Thyroid gland (tissue), 4 donors: ENCODE measurements around the gene ACTN2. TPM values are rescaled to one million over a fixed set of nuclear protein-coding genes. Genes with fewer than 3 reads are reported as not detected.

Experiments used
- DNase-seq, 2 donors: peaks; one replicate each; pipeline ENCODE4 v3.0.0-alpha.2; 2019
- H3K27ac ChIP-seq, 3 donors: fragments of 200-600 bp; sonication (generic); 1 replicate in 2 of 3; 2 replicates in 1 of 3; pipeline ENCODE4 v1.5.1; 2016 to 2019; ENCODE audit warnings: mild to moderate bottlenecking in 1 of 3, moderate library complexity in 1 of 3
- H3K27me3 ChIP-seq: fragments of 200-600 bp; sonication (generic); one replicate; pipeline ENCODE4 v1.5.1; 2019
- H3K36me3 ChIP-seq, 2 donors: fragments of 200-600 bp; sonication (generic); one replicate each; pipeline ENCODE4 v1.5.1; 2016 to 2019
- H3K4me1 ChIP-seq, 2 donors: fragments of 200-600 bp; sonication (generic); one replicate each; pipeline ENCODE4 v1.5.1; 2017 to 2019
- H3K4me3 ChIP-seq, 3 donors: fragments of 200-600 bp; sonication (generic); replicated peaks in 1 of 3; 1 replicate in 2 of 3; 2 replicates in 1 of 3; pipeline ENCODE4 v1.5.1; 2016; ENCODE audit warnings: mild to moderate bottlenecking in 1 of 3
- H3K9me3 ChIP-seq: fragments of 200-600 bp; sonication (generic); one replicate; pipeline ENCODE4 v1.5.1; 2017
- CTCF ChIP-seq, 6 experiments: fragments of 200-600 bp in 3 of 6; fragments of 450-650 bp in 3 of 6; sonication (generic) in 3 of 6; IDR thresholded peaks; one replicate each; pipeline ENCODE4 v1.5.1; 2016 to 2019; ENCODE audit warnings: antibody characterized with exemption in 6 of 6, mild to moderate bottlenecking in 2 of 6, inconsistent platforms in 1 of 6, moderate library complexity in 1 of 6
- POLR2A ChIP-seq, 2 donors: fragments of 450-650 bp; IDR thresholded peaks; one replicate each; pipeline ENCODE4 v1.6.1; 2017; ENCODE audit warnings: antibody characterized with exemption in 2 of 2, mild to moderate bottlenecking in 2 of 2, moderate library complexity in 1 of 2
- WGBS, 2 donors: methylation state at CpG; one replicate each; pipeline ENCODE4 v1.1.5; 2017; 5-methylcytosine and 5-hydroxymethylcytosine counted together
- intact Hi-C: fragments of 100-400 bp; cut with DNase I; formaldehyde crosslinking; loops from one replicate; pipeline ENCODE4 v1.15.1; 2023
- total RNA-seq, 4 donors: library from RNA; depleted of rRNA; stranded (reverse); fragments of >200 nt; gene quantifications; one replicate each; pipeline ENCODE4 v1.2.3, GENCODE V29; 2016

Gene ACTN2
- total RNA-seq, 4 donors from 2014 or later = 0.40 to 0.56 TPM; not detected in 2

GRCh38 chr1:236670060-236670459 lies 16.2 kb upstream of the ACTN2 start:
- 69 to 80% methylated on average over 7 of the region's 7 CpGs for WGBS, 2 donors
- no peaks in the 10 kb centered on the region for H3K27me3 ChIP-seq
- no peaks in the 10 kb centered on the region for H3K9me3 ChIP-seq
- intact Hi-C loops = no loop called here
- no peaks in the 10 kb centered on the region for H3K36me3 ChIP-seq
- no peak overlapping the region for H3K27ac ChIP-seq
- no peak for DNase-seq
- no peaks in the 10 kb centered on the region for H3K4me1 ChIP-seq
- no peak overlapping the region for H3K4me3 ChIP-seq
- TF ChIP-seq CTCF (IDR thresholded peaks at IDR 0.05) (no peak), POLR2A (IDR thresholded peaks at IDR 0.05) (no peak)

- H3K4me3 ChIP-seq = no peak overlapping the region
- no peaks in the 10 kb centered on the region for H3K4me1 ChIP-seq
- H3K27ac ChIP-seq = no peak overlapping the region
- intact Hi-C loops = no loop called here
- DNase-seq = no peak
- WGBS, 2 donors = 58 to 66% methylated on average over 5 of the region's 5 CpGs
- H3K9me3 ChIP-seq = no peaks in the 10 kb centered on the region
- H3K36me3 ChIP-seq = no peaks in the 10 kb centered on the region
- no peak for TF ChIP-seq CTCF (IDR thresholded peaks at IDR 0.05)
- TF ChIP-seq POLR2A (IDR thresholded peaks at IDR 0.05) = no peak
- no peaks in the 10 kb centered on the region for H3K27me3 ChIP-seq
Observed at GRCh38 chr1:236673289-236673919, 12.9 kb upstream of the ACTN2 start.

- Histone ChIP-seq H3K27ac (no peak overlapping the region), H3K4me1 (no peaks in the 10 kb centered on the region), H3K4me3 (no peak overlapping the region), H3K27me3 (no peaks in the 10 kb centered on the region), H3K9me3 (no peaks in the 10 kb centered on the region), H3K36me3 (no peaks in the 10 kb centered on the region)
- no peak for DNase-seq
- intact Hi-C loops = no loop called here
- no peak for TF ChIP-seq POLR2A (IDR thresholded peaks at IDR 0.05)
- TF ChIP-seq CTCF (IDR thresholded peaks at IDR 0.05) = no peak
- 62 to 79% methylated on average over 3 of the region's 3 CpGs for WGBS, 2 donors
Observed at GRCh38 chr1:236677641-236678235, 8.6 kb upstream of the ACTN2 start.

GRCh38 chr1:236681219-236681618 lies 5.1 kb upstream of the ACTN2 start:
- no peak for DNase-seq
- WGBS, 2 donors = 75 to 88% methylated on average over 3 of the region's 3 CpGs
- Histone ChIP-seq H3K36me3 (no peaks in the 10 kb centered on the region), H3K4me1 (no peaks in the 10 kb centered on the region), H3K9me3 (no peaks in the 10 kb centered on the region), H3K27ac (no peak overlapping the region), H3K27me3 (no peaks in the 10 kb centered on the region), H3K4me3 (no peak overlapping the region)
- intact Hi-C loops = no loop called here
- TF ChIP-seq POLR2A (IDR thresholded peaks at IDR 0.05) (no peak), CTCF (IDR thresholded peaks at IDR 0.05) (no peak)

- TF ChIP-seq CTCF (IDR thresholded peaks at IDR 0.05) = no peak
- no peak for TF ChIP-seq POLR2A (IDR thresholded peaks at IDR 0.05)
- Histone ChIP-seq H3K4me1 (peaks cover 8 to 11% of the 10 kb centered on the region in 2 donors), H3K27me3 (no peaks in the 10 kb centered on the region), H3K4me3 (no peak overlapping the region), H3K36me3 (no peaks in the 10 kb centered on the region), H3K27ac (no peak overlapping the region), H3K9me3 (no peaks in the 10 kb centered on the region)
- intact Hi-C loops = no loop called here
- WGBS, 2 donors = 78 to 82% methylated on average over 12 of the region's 12 CpGs
- no peak for DNase-seq
Observed at GRCh38 chr1:236685205-236685916, 938 bp upstream of the ACTN2 start.
